Loucy (cell line): ENCODE measurements around the gene RPL22L1.
A peak's percentile ranks its signal among the peaks of the same experiment; 100 is the strongest.

ENCODE experiments used
- H2AFZ ChIP-seq: fragments of 200-600 bp; sonication (generic); 2 replicates; pipeline ENCODE4 v1.6.0; 2016; ENCODE audit warnings: antibody characterized with exemption, mild to moderate bottlenecking, low read length, moderate library complexity
- H3F3A ChIP-seq: fragments of 200-600 bp; 2 replicates; pipeline ENCODE4 v1.6.0; 2016; ENCODE audit warnings: antibody characterized with exemption, low read depth, mild to moderate bottlenecking
- H3K27me3 ChIP-seq: fragments of 200-600 bp; sonication (generic); 2 replicates; pipeline ENCODE4 v1.6.1; 2014; ENCODE audit warnings: low read length, mild to moderate bottlenecking; ENCODE audit not compliant: insufficient read depth, poor library complexity, severe bottlenecking
- H3K36me3 ChIP-seq: fragments of 200-600 bp; sonication (generic); 2 replicates; pipeline ENCODE4 v1.6.1; 2016; ENCODE audit warnings: low read length; ENCODE audit not compliant: insufficient read depth
- H3K4me1 ChIP-seq: fragments of 200-600 bp; sonication (generic); 2 replicates; pipeline ENCODE4 v1.5.1; 2014; ENCODE audit warnings: low read length, mild to moderate bottlenecking; ENCODE audit not compliant: insufficient read depth, poor library complexity, severe bottlenecking
- H3K4me2 ChIP-seq: fragments of 200-600 bp; sonication (generic); 2 replicates; pipeline ENCODE4 v1.6.0; 2014; ENCODE audit warnings: antibody characterized with exemption, low read length, low read depth, mild to moderate bottlenecking; ENCODE audit not compliant: poor library complexity, severe bottlenecking
- H3K4me3 ChIP-seq: fragments of 200-600 bp; sonication (generic); 2 replicates; pipeline ENCODE4 v1.5.1; 2014; ENCODE audit warnings: low read length, mild to moderate bottlenecking, mixed read lengths; ENCODE audit not compliant: poor library complexity, severe bottlenecking
- H3K79me2 ChIP-seq: fragments of 200-600 bp; sonication (generic); 2 replicates; pipeline ENCODE4 v1.6.1; 2014; ENCODE audit warnings: low read length; ENCODE audit not compliant: insufficient read depth
- H3K9ac ChIP-seq: fragments of 200-600 bp; sonication (generic); 2 replicates; pipeline ENCODE4 v1.6.0; 2014; ENCODE audit warnings: mild to moderate bottlenecking, low read depth, low read length, moderate library complexity; ENCODE audit not compliant: poor library complexity, severe bottlenecking
- H3K9me2 ChIP-seq: fragments of 200-600 bp; sonication (generic); replicated peaks from 2 replicates; pipeline ENCODE4 v1.6.1; 2016; ENCODE audit warnings: low read depth, low read length, mixed read lengths
- H3K9me3 ChIP-seq: fragments of 200-600 bp; sonication (generic); 2 replicates; pipeline ENCODE4 v1.6.1; 2014; ENCODE audit warnings: mild to moderate bottlenecking, antibody characterized with exemption, low read length, low read depth; ENCODE audit not compliant: insufficient read depth
- H4K20me1 ChIP-seq: fragments of 200-600 bp; sonication (generic); 2 replicates; pipeline ENCODE4 v1.6.0; 2014; ENCODE audit warnings: antibody characterized with exemption, low read length, mild to moderate bottlenecking; ENCODE audit not compliant: insufficient read depth, poor library complexity, severe bottlenecking
- CTCF ChIP-seq: fragments of 200-600 bp; sonication (generic); conservative IDR thresholded peaks from 2 replicates; pipeline ENCODE4 v1.5.1; 2014; ENCODE audit warnings: mild to moderate bottlenecking, antibody characterized with exemption, low read length
- EZH2phosphoT487 ChIP-seq: fragments of 200-600 bp; IDR thresholded peaks from 2 replicates; pipeline ENCODE4 v1.6.1; 2018; ENCODE audit warnings: antibody characterized with exemption, mild to moderate bottlenecking, moderate library complexity, borderline replicate concordance

RPL22L1 gene

DNA sequence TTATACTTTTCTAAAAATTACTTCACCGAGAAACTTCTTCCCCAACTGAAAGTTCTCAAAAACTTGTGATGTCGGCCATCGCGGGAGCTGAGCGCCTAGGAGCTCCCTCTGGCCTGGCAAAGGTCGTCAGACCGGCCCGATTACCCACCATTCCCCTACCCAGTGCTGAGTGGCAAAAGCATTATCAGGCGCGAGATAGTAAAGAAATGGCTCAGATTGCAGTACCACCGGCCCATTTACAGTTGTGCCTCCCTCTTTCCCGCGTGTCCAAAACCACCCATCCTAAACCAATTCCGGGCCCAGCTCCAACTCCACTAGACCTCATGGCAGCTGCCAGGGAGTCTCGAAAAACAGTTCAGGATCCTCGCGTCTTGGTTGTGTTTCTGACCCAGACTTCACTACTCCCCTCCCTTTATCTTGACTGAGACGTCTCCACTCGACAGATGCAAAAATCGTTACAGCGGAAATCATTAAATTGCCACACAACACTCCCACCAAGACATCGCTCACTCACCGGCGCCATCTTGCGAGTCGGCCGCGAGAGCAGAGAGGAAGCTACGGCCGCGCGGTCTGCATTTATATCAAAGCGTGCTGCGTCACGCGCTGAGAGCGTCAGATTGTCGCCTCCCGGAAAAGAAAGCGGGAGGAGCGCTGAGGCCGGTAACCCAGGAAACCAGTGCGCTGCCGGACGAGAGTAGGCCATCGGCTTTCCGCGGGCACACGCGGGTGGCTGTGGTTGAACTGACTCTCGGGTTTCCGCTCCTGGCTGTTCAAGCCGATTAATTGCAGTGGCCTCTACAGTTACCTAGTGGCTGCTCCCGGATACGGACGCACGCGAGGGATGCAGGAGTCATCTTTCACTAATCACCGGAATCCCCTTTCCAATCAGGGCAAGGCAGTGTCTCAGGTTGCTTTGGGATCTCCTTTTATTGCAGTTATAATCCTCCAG, at the start of gene RPL22L1:
Gene RPL22L1 (minus strand): TSS at position 551 of the 949 bp plus-strand sequence. CDS start 28 bp downstream, at position 523.
- Histone ChIP-seq H3K36me3 (peaks cover 30% of the 10 kb centered on the region), H3K27me3 (no peaks in the 10 kb centered on the region), H4K20me1 (peaks cover 31% of the 10 kb centered on the region), H3K9me3 (no peaks in the 10 kb centered on the region), H3K79me2 (peaks cover 42% of the 10 kb centered on the region), H3K4me2 (peak within 1 kb of the TSS; percentile 96), H3K4me1 (peaks cover 40% of the 10 kb centered on the region), H3K9ac (peak within 1 kb of the TSS; percentile 99), H3F3A (peaks cover 12% of the 10 kb centered on the region), H3K9me2 (no peaks in the 10 kb centered on the region), H3K4me3 (peak within 1 kb of the TSS; percentile 98), H2AFZ (peak within 1 kb of the TSS; percentile 39; the same call in 1 of the 2 replicates)
- no peak for TF ChIP-seq CTCF
- no peak for TF ChIP-seq EZH2phosphoT487

DNA sequence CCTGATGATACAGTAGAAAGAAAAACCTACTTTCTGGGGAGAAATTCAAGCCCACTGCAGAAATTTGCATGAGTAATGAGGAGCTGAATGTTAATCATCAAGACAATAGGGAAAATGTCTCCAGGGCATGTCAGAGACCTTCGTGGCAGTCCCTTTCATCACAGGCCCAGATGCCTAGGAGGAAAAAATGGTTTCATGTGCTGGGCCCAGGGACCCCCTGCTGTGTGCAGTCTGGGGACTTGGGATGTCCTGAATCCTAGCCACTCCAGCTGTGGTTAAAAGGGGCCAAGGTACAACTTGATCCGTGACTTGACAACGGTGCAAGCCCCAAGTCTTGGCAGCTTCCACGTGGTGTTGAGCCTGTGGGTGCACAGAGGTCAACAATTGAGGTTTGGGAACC, 48.7 kb upstream of the RPL22L1 start:
- Histone ChIP-seq H3K4me2 (no peak overlapping the region), H3K9me2 (no peaks in the 10 kb centered on the region), H3K36me3 (no peaks in the 10 kb centered on the region), H3K4me3 (no peak overlapping the region), H3K4me1 (no peaks in the 10 kb centered on the region), H3K9ac (no peak overlapping the region), H3K79me2 (no peaks in the 10 kb centered on the region), H3K9me3 (peaks cover 9% of the 10 kb centered on the region; the same call in 1 of the 2 replicates), H3F3A (no peaks in the 10 kb centered on the region), H2AFZ (no peak overlapping the region), H3K27me3 (no peaks in the 10 kb centered on the region), H4K20me1 (no peaks in the 10 kb centered on the region)
- TF ChIP-seq CTCF = no peak
- no peak for TF ChIP-seq EZH2phosphoT487

- no peaks in the 10 kb centered on the region for H3K27me3 ChIP-seq
- H3K4me1 ChIP-seq = no peaks in the 10 kb centered on the region
- no peak overlapping the region for H3K4me2 ChIP-seq
- H3K9me3 ChIP-seq = peaks cover 9% of the 10 kb centered on the region; the same call in 1 of the 2 replicates
- no peaks in the 10 kb centered on the region for H4K20me1 ChIP-seq
- H3K9ac ChIP-seq = no peak overlapping the region
- H3K4me3 ChIP-seq = no peak overlapping the region
- no peaks in the 10 kb centered on the region for H3K9me2 ChIP-seq
- no peaks in the 10 kb centered on the region for H3K36me3 ChIP-seq
- no peak overlapping the region for H2AFZ ChIP-seq
- H3K79me2 ChIP-seq = no peaks in the 10 kb centered on the region
- TF ChIP-seq EZH2phosphoT487 (no peak), CTCF (no peak)
- H3F3A ChIP-seq = no peaks in the 10 kb centered on the region
Measured at GRCh38 chr3:170914690-170915089, 44.7 kb upstream of the RPL22L1 start.
